ENCODE results near the gene HDAC7. TPM values are rescaled to one million over a fixed set of nuclear protein-coding genes. Genes with fewer than 3 reads are reported as not detected.

HDAC7 gene
- total and polyA plus RNA-seq, 4 donors, result 3.5 to 14.7 (median 7.2) TPM

DNA sequence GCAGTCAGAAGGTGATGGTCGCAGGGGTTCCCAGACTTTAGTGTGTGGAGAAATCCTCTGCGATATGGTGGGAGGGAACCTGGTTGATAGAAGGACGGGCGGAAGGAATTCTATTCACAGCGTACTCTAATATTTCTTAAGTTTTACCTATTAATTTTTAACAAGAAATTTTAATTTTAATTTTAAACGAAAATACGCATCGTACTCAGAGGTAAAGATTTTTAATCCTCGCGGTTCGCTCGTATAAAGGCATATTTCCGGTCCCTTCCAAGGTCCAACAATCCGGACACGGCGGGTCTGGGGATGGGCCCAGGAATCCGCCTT, 47.0 kb downstream of the HDAC7 start:
- TF ChIP-seq TAF1 (conservative IDR thresholded peaks at IDR 0.05) (no peak), SP1 (IDR thresholded peaks at IDR 0.05) (no peak), YY1 (IDR thresholded peaks at IDR 0.05) (no peak), HNF4A (conservative IDR thresholded peaks at IDR 0.05) (peak in 1 of 2 donors; percentile 10), FOXA1 (IDR thresholded peaks at IDR 0.05) (no peak), FOXA2 (IDR thresholded peaks at IDR 0.05) (no peak), EGR1 (IDR thresholded peaks at IDR 0.05; ENCODE audit: low read depth in 2 of 2) (no peak)
- Histone ChIP-seq H3K9me3 (ENCODE audit: control insufficient read depth in 4 of 4, low read length in 3 of 4) (no peaks in the 10 kb centered on the region), H3K36me3 (ENCODE audit: control insufficient read depth in 4 of 4, insufficient read depth in 3 of 4, low read depth in 1 of 4, low read length in 3 of 4) (no peaks in the 10 kb centered on the region), H3K9ac (ENCODE audit: low read depth in 1 of 2, low read length in 2 of 2) (peak overlapping the region in 1 of 2 donors; percentile 21), H3K4me3 (ENCODE audit: low read depth in 1 of 3, low read length in 3 of 3) (peak overlapping the region in 2 of 3 donors; percentile 21 to 73), H3K27me3 (ENCODE audit: control insufficient read depth in 4 of 4, insufficient read depth in 4 of 4, low read length in 3 of 4) (no peaks in the 10 kb centered on the region), H3K4me1 (ENCODE audit: control insufficient read depth in 4 of 4, insufficient read depth in 4 of 4, low read length in 3 of 4) (peaks cover 8 to 26% (median 15%) of the 10 kb centered on the region in 4 donors), H3K27ac (ENCODE audit: low read depth in 1 of 2, low read length in 2 of 2) (no peak overlapping the region)
- WGBS, result 14% methylated on average over 17 of the region's 17 CpGs
- no peak for DNase-seq (ENCODE audit: low spot score)

DNA sequence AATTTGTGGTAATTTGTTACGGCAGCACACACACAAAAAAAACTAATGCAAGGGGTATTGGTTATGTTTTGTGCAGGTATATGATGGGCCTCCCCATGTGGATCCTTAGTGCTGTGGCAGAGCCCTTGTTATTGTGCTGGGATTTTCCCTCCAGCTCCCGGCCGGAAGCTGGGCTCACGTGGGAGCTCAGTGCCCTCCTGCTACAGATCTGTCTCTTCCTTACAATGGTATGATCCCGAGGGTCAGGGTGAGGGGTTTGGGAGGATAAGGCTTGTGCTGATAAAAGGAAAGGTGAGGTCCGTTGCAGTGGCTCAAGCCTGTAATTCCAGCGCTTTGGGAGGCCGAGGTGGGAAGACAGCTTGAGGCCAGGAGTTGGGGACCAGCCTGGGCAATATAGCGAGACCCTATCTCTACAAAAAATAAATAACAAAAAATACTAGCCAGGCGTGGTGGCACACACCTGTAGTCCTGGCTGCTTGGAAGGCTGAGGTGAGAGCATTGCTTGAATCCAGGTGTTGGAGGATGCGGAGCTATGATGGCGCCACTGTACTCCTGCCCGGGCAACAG, 47.5 kb downstream of the HDAC7 start:
- Histone ChIP-seq H3K36me3 (ENCODE audit: control insufficient read depth in 4 of 4, insufficient read depth in 3 of 4, low read depth in 1 of 4, low read length in 3 of 4) (no peaks in the 10 kb centered on the region), H3K9me3 (ENCODE audit: control insufficient read depth in 4 of 4, low read length in 3 of 4) (no peaks in the 10 kb centered on the region), H3K9ac (ENCODE audit: low read depth in 1 of 2, low read length in 2 of 2) (no peak overlapping the region), H3K4me3 (ENCODE audit: low read depth in 1 of 3, low read length in 3 of 3) (no peak overlapping the region), H3K27me3 (ENCODE audit: control insufficient read depth in 4 of 4, insufficient read depth in 4 of 4, low read length in 3 of 4) (no peaks in the 10 kb centered on the region), H3K4me1 (ENCODE audit: control insufficient read depth in 4 of 4, insufficient read depth in 4 of 4, low read length in 3 of 4) (peaks cover 8 to 26% (median 15%) of the 10 kb centered on the region in 4 donors), H3K27ac (ENCODE audit: low read depth in 1 of 2, low read length in 2 of 2) (no peak overlapping the region)
- TF ChIP-seq, protein P1, sequence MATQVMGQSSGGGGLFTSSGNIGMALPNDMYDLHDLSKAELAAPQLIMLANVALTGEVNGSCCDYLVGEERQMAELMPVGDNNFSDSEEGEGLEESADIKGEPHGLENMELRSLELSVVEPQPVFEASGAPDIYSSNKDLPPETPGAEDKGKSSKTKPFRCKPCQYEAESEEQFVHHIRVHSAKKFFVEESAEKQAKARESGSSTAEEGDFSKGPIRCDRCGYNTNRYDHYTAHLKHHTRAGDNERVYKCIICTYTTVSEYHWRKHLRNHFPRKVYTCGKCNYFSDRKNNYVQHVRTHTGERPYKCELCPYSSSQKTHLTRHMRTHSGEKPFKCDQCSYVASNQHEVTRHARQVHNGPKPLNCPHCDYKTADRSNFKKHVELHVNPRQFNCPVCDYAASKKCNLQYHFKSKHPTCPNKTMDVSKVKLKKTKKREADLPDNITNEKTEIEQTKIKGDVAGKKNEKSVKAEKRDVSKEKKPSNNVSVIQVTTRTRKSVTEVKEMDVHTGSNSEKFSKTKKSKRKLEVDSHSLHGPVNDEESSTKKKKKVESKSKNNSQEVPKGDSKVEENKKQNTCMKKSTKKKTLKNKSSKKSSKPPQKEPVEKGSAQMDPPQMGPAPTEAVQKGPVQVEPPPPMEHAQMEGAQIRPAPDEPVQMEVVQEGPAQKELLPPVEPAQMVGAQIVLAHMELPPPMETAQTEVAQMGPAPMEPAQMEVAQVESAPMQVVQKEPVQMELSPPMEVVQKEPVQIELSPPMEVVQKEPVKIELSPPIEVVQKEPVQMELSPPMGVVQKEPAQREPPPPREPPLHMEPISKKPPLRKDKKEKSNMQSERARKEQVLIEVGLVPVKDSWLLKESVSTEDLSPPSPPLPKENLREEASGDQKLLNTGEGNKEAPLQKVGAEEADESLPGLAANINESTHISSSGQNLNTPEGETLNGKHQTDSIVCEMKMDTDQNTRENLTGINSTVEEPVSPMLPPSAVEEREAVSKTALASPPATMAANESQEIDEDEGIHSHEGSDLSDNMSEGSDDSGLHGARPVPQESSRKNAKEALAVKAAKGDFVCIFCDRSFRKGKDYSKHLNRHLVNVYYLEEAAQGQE (IDR thresholded peaks at IDR 0.05), result no peak
- TF ChIP-seq, protein P2, sequence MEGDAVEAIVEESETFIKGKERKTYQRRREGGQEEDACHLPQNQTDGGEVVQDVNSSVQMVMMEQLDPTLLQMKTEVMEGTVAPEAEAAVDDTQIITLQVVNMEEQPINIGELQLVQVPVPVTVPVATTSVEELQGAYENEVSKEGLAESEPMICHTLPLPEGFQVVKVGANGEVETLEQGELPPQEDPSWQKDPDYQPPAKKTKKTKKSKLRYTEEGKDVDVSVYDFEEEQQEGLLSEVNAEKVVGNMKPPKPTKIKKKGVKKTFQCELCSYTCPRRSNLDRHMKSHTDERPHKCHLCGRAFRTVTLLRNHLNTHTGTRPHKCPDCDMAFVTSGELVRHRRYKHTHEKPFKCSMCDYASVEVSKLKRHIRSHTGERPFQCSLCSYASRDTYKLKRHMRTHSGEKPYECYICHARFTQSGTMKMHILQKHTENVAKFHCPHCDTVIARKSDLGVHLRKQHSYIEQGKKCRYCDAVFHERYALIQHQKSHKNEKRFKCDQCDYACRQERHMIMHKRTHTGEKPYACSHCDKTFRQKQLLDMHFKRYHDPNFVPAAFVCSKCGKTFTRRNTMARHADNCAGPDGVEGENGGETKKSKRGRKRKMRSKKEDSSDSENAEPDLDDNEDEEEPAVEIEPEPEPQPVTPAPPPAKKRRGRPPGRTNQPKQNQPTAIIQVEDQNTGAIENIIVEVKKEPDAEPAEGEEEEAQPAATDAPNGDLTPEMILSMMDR (IDR thresholded peaks at IDR 0.05; ENCODE audit: low read depth, low read length, missing input control), result no peak
- TF ChIP-seq HNF4G (IDR thresholded peaks at IDR 0.05), result no peak
- no peak for TF ChIP-seq RAD21 (IDR thresholded peaks at IDR 0.05)
- TF ChIP-seq, protein P3, sequence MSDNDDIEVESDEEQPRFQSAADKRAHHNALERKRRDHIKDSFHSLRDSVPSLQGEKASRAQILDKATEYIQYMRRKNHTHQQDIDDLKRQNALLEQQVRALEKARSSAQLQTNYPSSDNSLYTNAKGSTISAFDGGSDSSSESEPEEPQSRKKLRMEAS (IDR thresholded peaks at IDR 0.05), result no peak
- TF ChIP-seq, protein P4, sequence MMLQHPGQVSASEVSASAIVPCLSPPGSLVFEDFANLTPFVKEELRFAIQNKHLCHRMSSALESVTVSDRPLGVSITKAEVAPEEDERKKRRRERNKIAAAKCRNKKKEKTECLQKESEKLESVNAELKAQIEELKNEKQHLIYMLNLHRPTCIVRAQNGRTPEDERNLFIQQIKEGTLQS (IDR thresholded peaks at IDR 0.05), result no peak
- no peak for TF ChIP-seq SP1 (IDR thresholded peaks at IDR 0.05)
- TF ChIP-seq, protein P5, sequence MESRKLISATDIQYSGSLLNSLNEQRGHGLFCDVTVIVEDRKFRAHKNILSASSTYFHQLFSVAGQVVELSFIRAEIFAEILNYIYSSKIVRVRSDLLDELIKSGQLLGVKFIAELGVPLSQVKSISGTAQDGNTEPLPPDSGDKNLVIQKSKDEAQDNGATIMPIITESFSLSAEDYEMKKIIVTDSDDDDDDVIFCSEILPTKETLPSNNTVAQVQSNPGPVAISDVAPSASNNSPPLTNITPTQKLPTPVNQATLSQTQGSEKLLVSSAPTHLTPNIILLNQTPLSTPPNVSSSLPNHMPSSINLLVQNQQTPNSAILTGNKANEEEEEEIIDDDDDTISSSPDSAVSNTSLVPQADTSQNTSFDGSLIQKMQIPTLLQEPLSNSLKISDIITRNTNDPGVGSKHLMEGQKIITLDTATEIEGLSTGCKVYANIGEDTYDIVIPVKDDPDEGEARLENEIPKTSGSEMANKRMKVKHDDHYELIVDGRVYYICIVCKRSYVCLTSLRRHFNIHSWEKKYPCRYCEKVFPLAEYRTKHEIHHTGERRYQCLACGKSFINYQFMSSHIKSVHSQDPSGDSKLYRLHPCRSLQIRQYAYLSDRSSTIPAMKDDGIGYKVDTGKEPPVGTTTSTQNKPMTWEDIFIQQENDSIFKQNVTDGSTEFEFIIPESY (IDR thresholded peaks at IDR 0.05), result no peak
- no peak for TF ChIP-seq YY1 (IDR thresholded peaks at IDR 0.05)
- TF ChIP-seq NR2F2 (IDR thresholded peaks at IDR 0.05), result no peak
- TF ChIP-seq JUND (IDR thresholded peaks at IDR 0.05), result no peak
- no peak for DNase-seq (ENCODE audit: low spot score)
- WGBS, result 85% methylated on average over 13 of the region's 13 CpGs

Measured in liver (tissue), 9 donors.